Smooth muscle cell (in vitro differentiated cells): Measurements from ENCODE around the gene ACSM3. TPM values are rescaled to one million over a fixed set of nuclear protein-coding genes. Genes with fewer than 3 reads are reported as not detected.
"Not testable (repeated sequence)": the region's sequence is repeated elsewhere in the genome, so short reads cannot be mapped to it uniquely, and the experiment has no call there.

Experiments
- DNase-seq: peaks from one replicate; lab custom pipeline; 2025; ENCODE audit not compliant: unreplicated experiment; lab: John Stamatoyannopoulos, UW
- H2AFZ ChIP-seq: fragments of 200-600 bp; sonication (generic); 2 replicates; pipeline ENCODE4 v1.6.0; 2016; ENCODE audit warnings: antibody characterized with exemption, low read depth, mild to moderate bottlenecking
- H3F3A ChIP-seq: fragments of 200-600 bp; sonication (generic); 2 replicates; pipeline ENCODE4 v1.6.0; 2017; ENCODE audit warnings: antibody characterized with exemption, low read depth
- H3K27ac ChIP-seq: fragments of 200-600 bp; sonication (generic); 2 replicates; pipeline ENCODE4 v1.5.1; 2016; ENCODE audit warnings: low read depth, mild to moderate bottlenecking
- H3K27me3 ChIP-seq: fragments of 200-600 bp; sonication (generic); 2 replicates; pipeline ENCODE4 v1.6.1; 2016; ENCODE audit warnings: low read depth, mild to moderate bottlenecking
- H3K36me3 ChIP-seq: fragments of 200-600 bp; sonication (generic); 2 replicates; pipeline ENCODE4 v1.5.1; 2016; ENCODE audit warnings: low read depth
- H3K4me1 ChIP-seq: fragments of 200-600 bp; sonication (generic); 2 replicates; pipeline ENCODE4 v1.5.1; 2016; ENCODE audit warnings: low read depth
- H3K4me2 ChIP-seq: fragments of 200-600 bp; sonication (generic); 2 replicates; pipeline ENCODE4 v1.6.0; 2016; ENCODE audit warnings: mild to moderate bottlenecking
- H3K4me3 ChIP-seq: fragments of 200-600 bp; sonication (generic); 2 replicates; pipeline ENCODE4 v1.5.1; 2016; ENCODE audit warnings: mild to moderate bottlenecking
- H3K79me2 ChIP-seq: fragments of 200-600 bp; sonication (generic); 2 replicates; pipeline ENCODE4 v1.6.0; 2016; ENCODE audit warnings: low read depth, mild to moderate bottlenecking
- H3K9ac ChIP-seq: fragments of 200-600 bp; sonication (generic); 2 replicates; pipeline ENCODE4 v1.6.0; 2016; ENCODE audit warnings: low read depth
- H3K9me3 ChIP-seq: fragments of 200-600 bp; sonication (generic); replicated peaks from 2 replicates; pipeline ENCODE4 v1.5.1; 2016; ENCODE audit warnings: low read depth
- H4K20me1 ChIP-seq: fragments of 200-600 bp; sonication (generic); 2 replicates; pipeline ENCODE4 v1.6.0; 2016; ENCODE audit warnings: low read depth
- WGBS: methylation state at CpG from one replicate; pipeline ENCODE4 v1.1.7; 2016; ENCODE audit warnings: low lambda C conversion rate; 5-methylcytosine and 5-hydroxymethylcytosine counted together
- polyA plus RNA-seq: library from polyadenylated mRNA; unstranded; fragments of >200 nt; fragmentation: Nextera tagmentation; extraction: Ambion mirVana; gene quantifications from 2 replicates; pipeline ENCODE4 v1.2.1, GENCODE V29; 2016
- total RNA-seq: library from RNA; depleted of rRNA; stranded (reverse); fragments of >200 nt; gene quantifications from 2 replicates; pipeline ENCODE4 v1.2.3, GENCODE V29; 2014
- TF ChIP-seq, protein P1 (sequence below): fragments of 200-600 bp; sonication (generic); IDR thresholded peaks from 2 replicates; pipeline ENCODE4 v1.5.1; 2017; ENCODE audit warnings: borderline replicate concordance, mild to moderate bottlenecking, antibody characterized with exemption; ENCODE audit not compliant: insufficient read depth, poor library complexity, severe bottlenecking

The ACSM3 gene, protein sequence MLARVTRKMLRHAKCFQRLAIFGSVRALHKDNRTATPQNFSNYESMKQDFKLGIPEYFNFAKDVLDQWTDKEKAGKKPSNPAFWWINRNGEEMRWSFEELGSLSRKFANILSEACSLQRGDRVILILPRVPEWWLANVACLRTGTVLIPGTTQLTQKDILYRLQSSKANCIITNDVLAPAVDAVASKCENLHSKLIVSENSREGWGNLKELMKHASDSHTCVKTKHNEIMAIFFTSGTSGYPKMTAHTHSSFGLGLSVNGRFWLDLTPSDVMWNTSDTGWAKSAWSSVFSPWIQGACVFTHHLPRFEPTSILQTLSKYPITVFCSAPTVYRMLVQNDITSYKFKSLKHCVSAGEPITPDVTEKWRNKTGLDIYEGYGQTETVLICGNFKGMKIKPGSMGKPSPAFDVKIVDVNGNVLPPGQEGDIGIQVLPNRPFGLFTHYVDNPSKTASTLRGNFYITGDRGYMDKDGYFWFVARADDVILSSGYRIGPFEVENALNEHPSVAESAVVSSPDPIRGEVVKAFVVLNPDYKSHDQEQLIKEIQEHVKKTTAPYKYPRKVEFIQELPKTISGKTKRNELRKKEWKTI
- total RNA-seq, result 1.3 and 4.3 TPM in 2 replicates
- 0.97 and 2.3 TPM in 2 replicates for polyA plus RNA-seq

DNA sequence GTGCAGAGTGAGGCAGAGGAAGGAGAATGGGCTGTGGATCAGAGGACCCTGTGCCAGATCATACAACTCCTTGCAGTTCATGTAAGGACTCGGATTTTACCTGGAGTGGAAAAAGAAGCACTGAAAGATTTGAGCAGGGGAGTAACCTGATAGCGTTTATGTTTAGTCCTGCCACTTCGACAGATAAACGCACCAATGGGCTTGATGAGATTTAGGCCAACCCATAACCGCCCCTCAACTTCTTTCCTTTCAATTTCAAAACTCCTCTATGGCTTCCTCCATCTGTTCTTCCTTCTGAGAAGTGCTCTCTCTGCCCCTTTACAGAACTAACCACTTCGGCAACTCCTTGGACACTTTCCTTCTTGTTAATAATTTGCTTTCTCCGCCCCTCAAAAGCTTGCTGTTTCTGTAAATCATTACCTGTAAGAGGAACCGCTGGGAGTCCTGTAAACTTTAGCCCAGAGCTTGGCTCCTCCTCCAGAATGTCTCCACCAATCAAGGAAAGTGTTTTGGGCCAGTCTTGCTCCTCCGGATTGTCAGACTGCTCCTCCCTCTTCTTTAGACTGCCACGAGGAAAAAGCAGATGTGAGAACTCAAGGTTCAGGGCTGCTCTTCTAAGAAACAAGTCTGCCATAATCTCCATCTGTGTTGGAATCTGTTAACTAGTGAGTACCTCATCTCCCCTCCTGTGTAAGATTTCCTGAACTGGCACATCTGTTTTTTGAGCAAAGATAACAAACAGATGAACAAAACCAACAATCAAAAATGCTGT, at the start of gene ACSM3:
ACSM3 (plus strand) TSS at position 554 of the 772 bp plus-strand sequence. CDS start 6,021 bp downstream, outside the sequence.
- 27% methylated on average over 10 of the region's 10 CpGs for WGBS
- H3K4me2 ChIP-seq, result peak within 1 kb of the TSS; percentile 81

DNA sequence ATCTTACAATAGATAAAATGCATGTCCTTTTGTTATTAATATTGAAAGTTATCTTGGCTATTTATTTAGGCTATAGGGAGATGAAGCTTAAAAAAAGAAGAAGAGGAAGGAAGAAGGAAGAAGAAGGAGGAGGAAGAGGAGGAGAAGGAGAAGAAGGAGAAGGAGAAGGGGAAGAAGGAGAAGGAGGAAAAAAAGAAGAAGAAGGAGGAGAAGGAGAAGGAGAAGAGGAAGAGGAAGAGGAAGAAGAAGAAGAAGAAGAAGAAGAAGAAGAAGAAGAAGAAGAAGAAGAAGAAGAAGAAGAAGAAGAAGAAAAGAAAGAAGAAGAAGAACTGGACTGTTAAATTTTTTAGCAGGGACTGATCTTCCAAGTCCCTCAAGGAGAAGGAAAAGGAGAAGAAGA, 46.1 kb upstream of the ACSM3 start:
- H3K4me3 ChIP-seq, DNase-seq, H3K36me3 ChIP-seq, H3K27ac ChIP-seq, H3F3A ChIP-seq, H4K20me1 ChIP-seq, H3K4me1 ChIP-seq, H3K9me3 ChIP-seq, H2AFZ ChIP-seq, H3K9ac ChIP-seq, H3K27me3 ChIP-seq, H3K79me2 ChIP-seq, H3K4me2 ChIP-seq: not testable (repeated sequence)

More for the DNA sequence above, at the start of gene ACSM3:
- H3K36me3 ChIP-seq, result no peaks in the 10 kb centered on the region
- no peak within 1 kb of the TSS for H3K27ac ChIP-seq
- no peaks in the 10 kb centered on the region for H4K20me1 ChIP-seq
- no peaks in the 10 kb centered on the region for H3K9me3 ChIP-seq
- H3F3A ChIP-seq, result no peaks in the 10 kb centered on the region
- H2AFZ ChIP-seq, result peak within 1 kb of the TSS; percentile 94
- no peaks in the 10 kb centered on the region for H3K4me1 ChIP-seq
- TF ChIP-seq, protein P1, sequence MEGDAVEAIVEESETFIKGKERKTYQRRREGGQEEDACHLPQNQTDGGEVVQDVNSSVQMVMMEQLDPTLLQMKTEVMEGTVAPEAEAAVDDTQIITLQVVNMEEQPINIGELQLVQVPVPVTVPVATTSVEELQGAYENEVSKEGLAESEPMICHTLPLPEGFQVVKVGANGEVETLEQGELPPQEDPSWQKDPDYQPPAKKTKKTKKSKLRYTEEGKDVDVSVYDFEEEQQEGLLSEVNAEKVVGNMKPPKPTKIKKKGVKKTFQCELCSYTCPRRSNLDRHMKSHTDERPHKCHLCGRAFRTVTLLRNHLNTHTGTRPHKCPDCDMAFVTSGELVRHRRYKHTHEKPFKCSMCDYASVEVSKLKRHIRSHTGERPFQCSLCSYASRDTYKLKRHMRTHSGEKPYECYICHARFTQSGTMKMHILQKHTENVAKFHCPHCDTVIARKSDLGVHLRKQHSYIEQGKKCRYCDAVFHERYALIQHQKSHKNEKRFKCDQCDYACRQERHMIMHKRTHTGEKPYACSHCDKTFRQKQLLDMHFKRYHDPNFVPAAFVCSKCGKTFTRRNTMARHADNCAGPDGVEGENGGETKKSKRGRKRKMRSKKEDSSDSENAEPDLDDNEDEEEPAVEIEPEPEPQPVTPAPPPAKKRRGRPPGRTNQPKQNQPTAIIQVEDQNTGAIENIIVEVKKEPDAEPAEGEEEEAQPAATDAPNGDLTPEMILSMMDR, result no peak
- no peaks in the 10 kb centered on the region for H3K79me2 ChIP-seq
- DNase-seq, result no peak
- H3K27me3 ChIP-seq, result no peaks in the 10 kb centered on the region
- H3K9ac ChIP-seq, result no peak within 1 kb of the TSS
- peak within 1 kb of the TSS; percentile 58 for H3K4me3 ChIP-seq

DNA sequence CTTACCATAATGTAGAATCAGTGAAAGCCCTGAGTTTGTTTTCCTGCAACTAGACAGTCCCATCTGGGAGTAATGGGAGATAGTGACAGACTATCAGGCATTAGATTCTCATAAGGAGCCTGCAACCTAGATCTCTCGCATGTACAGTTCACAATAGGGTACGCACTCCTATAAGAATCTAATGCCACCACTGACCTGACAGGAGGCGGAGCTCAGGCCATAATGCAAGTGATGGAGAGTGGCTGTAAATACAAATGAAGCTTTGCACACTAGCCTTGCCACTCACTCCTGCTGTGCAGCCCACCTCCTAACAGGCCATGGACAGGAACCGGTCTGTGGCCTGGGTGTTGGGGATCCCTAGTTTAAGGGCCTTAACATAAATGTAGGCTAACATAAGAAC, 43.6 kb upstream of the ACSM3 start:
- TF ChIP-seq, protein P1, result no peak
- Histone ChIP-seq H3K36me3 (no peaks in the 10 kb centered on the region), H3K27me3 (no peaks in the 10 kb centered on the region), H3K4me1 (no peaks in the 10 kb centered on the region), H3K4me3 (no peak overlapping the region), H3K4me2 (no peak overlapping the region), H3K27ac (no peak overlapping the region), H3K79me2 (no peaks in the 10 kb centered on the region), H3K9me3 (no peaks in the 10 kb centered on the region), H4K20me1 (no peaks in the 10 kb centered on the region), H2AFZ (no peak overlapping the region), H3F3A (no peaks in the 10 kb centered on the region), H3K9ac (no peak overlapping the region)
- no peak for DNase-seq
- 94% methylated on average over 4 of the region's 4 CpGs for WGBS

DNA sequence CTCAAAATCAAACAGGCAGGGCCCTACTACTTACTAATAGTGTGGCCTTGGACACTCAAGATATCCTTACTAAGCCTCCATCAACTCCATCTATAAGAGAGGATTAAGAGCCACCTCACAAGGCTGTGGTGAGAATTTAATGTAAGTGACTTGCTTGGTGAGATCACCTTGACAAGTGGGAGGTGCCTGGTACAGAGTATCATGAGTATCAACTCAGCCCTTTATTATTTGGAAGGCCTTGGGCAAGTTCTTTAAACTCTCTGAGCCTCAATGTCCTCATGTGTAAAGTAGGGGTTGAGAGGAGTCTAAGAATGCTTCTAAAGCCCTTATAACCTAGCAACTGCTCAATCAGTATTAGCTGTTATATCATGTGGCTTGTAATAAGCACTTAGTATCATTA, 37.2 kb upstream of the ACSM3 start:
- Histone ChIP-seq H4K20me1 (no peaks in the 10 kb centered on the region), H3K4me2 (no peak overlapping the region), H3K9me3 (no peaks in the 10 kb centered on the region), H3K27ac (no peak overlapping the region), H3K9ac (no peak overlapping the region), H2AFZ (no peak overlapping the region), H3K27me3 (no peaks in the 10 kb centered on the region), H3K4me1 (no peaks in the 10 kb centered on the region), H3K36me3 (no peaks in the 10 kb centered on the region), H3F3A (no peaks in the 10 kb centered on the region), H3K4me3 (no peak overlapping the region), H3K79me2 (no peaks in the 10 kb centered on the region)
- DNase-seq, result no peak
- TF ChIP-seq, protein P1, result no peak
